OCI-LY1 (cell line): ENCODE results near the gene SNRNP40.

ENCODE experiments used
- CTCF ChIP-seq: fragments of 200-600 bp; sonication (generic), shearing (Covaris generic); IDR thresholded peaks from 2 replicates; pipeline ENCODE4 v1.5.1; 2017; ENCODE audit warnings: mild to moderate bottlenecking, antibody characterized with exemption, low read length, moderate library complexity, mixed read lengths
- EZH2 ChIP-seq: fragments of 200-600 bp; sonication (generic), shearing (Covaris generic); IDR thresholded peaks from 2 replicates; pipeline ENCODE4 v1.8.0; 2017; ENCODE audit warnings: borderline replicate concordance, mixed run types, mild to moderate bottlenecking, antibody characterized with exemption, low read length, moderate library complexity, mixed read lengths

- TF ChIP-seq EZH2 (no peak), CTCF (no peak)
These were observed 27.5 kb upstream of the SNRNP40 start for GRCh38 chr1:31324093-31324492.
